Activated gamma-delta T cell treated with anti-CD3 and anti-CD28 coated beads, Interleukin-2, amount 50 U/mL, for 16 hours (primary cell): ENCODE results near the gene AATK.

ENCODE experiments used
- DNase-seq: peaks from one replicate; pipeline ENCODE4 v3.0.0-alpha.2; 2020; ENCODE audit warnings: low read depth

Gene AATK

DNA sequence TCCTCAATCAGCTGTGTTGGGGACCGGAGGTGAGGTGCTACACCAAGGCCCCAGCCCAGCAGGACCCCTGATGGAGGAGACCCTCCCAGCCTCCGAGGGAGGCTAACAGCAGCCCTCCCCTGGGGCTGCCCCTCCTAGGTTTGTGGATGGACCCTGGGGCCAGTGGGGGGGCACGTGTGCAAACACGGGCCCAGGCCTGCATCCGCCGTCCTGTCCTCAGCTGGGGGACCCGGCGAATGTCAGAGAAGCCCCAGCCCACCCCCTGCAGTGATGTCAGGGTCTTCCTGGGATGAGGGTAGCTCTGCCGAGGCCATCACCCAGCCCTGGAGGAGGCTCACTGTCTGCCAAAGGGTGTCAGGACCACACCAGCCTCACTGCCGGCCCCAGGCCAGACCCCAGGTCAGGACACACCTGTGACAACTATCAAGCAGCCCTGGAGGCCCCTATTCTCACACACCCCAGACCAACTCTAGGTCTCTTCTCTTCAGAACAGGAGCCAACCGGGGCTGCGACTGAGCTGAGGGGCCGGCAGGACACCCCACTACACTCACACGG lies 30.0 kb upstream of the AATK start:
- DNase-seq: no peak

DNA sequence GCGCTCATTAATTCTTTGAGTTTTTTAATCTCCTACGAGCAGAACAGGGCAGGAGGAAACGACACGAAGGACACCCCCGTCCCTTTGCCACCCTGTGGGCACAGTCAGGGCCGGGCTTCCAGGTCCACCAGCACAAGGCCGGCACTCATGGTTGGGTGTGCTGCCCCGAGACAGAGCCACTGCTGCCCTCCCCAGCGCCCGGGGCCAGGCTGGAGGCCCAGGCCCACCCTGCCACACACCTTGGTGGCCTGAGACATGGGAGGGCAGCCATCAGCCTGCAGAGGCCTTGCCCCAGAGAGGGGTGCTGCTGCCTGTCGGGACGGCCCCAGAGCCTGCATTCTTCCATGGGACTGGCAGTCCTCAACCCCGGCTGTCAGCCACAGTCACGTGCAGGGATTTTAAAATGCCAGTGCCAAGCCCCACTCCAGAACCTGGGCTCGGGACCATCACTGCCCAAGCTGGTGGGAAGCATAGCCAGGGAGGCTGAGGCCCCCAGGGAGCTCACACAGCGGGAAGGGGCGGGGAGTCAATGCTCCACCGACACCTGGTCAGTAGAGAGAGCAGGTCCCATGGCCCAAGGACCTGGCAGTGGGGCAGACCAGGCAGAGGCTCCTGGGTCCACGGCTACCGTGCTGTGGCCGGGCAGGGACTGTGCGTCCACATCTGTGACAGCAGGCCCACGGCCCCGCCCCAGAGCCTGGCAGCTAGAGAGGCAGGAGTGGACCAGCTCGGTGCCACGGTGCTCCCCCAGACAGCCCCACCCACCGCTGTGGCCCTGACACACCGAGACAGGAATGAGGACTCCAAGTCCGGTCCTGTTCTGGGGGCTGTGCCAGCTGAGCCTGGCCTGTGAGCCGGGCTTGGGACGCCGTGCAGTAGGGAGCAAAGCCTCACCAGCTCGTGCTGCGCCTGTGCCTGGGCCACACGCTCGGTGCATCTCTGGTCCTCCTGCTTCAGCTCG lies 29.2 kb upstream of the AATK start:
- no peak for DNase-seq

GRCh38 chr17:81194225-81194760 lies 28.3 kb upstream of the AATK start:
- DNase-seq: no peak

GRCh38 chr17:81193470-81194224 lies 27.6 kb upstream of the AATK start:
- DNase-seq: no peak

DNA sequence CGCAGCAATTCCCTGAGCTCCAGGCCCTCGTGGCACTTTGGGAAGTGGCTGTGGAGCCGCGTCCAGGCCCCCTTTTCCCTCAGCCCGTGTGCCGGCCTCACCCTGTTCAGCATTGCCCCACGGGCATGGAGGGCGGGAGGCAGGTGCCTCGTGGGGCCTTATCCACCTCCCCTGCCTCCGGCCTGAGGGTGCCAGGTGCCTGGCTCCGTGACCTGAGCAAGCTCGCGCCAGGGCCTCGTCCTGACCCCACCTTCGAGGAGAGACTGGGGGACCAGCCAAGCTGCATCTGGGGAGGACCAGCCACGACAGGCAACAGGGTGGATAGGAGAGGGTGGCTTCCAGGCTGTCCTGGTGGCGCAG lies 27.0 kb upstream of the AATK start:
- no peak for DNase-seq

DNA sequence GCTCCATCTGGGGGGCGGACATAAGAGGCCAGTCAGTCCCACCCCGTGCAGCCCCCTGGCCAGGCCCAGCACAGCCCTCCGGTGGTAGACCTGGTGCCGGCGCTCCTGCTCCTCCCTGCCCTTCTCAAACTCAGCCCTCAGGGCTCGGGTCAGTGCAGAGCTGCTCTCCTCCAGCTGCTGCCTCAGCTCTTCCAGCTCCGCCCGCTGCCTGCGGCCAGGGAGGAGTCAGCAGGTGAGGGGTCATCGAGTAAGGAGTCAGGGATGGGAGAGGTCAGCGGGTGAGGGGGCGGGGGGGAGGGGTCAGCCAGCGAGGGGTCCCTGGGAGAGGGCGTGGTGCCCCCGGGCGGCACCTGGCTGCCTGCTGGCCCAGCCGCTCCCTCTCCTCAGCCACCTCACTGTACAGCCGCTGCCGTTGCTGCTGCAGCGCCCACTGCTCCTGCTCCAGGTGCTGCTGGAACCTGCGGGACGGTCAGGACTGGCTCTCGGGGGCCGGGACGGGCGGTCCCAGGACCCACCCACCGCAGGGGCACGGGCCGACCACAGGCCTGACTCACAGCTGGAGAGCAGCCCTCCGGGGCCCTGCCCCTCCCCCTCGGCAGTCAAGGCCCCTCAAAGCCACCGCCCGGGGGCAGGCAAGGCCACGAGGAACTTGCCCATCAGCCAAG lies 26.5 kb upstream of the AATK start:
- DNase-seq: no peak

DNA sequence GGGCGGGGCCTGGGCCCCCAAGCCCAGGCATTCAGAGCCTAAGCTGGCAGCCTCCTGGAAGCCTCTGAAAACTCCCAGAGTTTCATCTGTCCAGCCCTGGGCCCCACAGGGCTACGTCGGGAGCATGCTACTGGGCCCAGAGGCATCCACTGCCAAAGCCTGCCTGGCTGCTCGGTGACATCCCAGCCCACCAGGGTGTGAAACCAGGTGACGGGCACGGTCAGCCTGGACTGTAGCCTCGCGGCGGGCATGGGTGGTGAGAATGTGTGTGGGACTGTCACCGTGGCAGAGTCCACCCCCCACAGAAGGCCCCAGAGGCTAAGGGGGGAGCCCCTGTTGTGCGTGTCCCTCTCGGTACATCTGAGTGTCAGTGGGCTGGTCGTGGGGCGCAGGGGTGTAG lies 25.6 kb upstream of the AATK start:
- DNase-seq: no peak

DNA sequence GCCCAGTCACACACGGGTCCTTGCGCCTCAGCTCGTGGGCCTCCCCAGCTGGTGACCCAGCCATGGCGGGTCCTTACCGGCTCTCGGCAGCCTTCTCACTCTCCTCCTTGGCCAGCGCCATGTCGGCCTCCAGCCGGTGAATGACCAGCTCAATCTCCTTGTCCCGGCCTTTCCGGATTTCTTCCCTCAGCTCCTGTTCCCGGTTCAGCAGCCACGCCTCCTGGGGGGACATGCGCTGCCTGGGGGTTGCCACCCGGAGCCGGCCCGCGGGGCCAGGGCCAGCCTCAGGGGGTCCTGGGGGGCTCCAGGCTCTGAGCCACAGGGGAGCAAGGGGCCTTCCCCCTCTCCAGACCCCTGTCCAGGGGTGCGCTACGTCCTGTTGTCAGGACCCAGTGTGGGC lies 25.1 kb upstream of the AATK start:
- DNase-seq: no peak

DNA sequence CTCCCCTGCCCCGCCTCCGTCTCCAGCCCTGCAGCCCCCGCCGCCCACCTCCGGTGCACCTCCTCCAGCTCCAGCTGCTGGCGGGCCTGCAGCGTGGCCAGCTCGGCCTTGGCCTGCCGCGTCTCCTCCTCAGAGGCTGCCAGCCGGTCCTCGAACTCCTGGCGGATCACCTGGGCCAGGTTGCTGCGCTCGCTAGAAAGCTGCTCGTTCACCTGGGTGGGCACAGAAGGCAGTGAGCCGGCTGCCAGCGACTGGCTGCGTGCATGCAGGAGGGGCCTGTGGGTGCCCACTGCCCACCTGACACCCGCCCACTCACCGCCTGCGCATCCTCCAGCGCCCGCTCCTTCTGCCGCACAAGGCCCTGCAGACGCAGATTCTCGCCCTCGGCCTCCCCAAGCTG lies 24.6 kb upstream of the AATK start:
- DNase-seq: no peak

- DNase-seq: no peak
Observed at GRCh38 chr17:81189670-81190530, 23.9 kb upstream of the AATK start.

- no peak for DNase-seq
Observed at GRCh38 chr17:81189016-81189415, 23.0 kb upstream of the AATK start.

- DNase-seq: no peak
Observed at GRCh38 chr17:81188491-81188840, 22.4 kb upstream of the AATK start.

DNA sequence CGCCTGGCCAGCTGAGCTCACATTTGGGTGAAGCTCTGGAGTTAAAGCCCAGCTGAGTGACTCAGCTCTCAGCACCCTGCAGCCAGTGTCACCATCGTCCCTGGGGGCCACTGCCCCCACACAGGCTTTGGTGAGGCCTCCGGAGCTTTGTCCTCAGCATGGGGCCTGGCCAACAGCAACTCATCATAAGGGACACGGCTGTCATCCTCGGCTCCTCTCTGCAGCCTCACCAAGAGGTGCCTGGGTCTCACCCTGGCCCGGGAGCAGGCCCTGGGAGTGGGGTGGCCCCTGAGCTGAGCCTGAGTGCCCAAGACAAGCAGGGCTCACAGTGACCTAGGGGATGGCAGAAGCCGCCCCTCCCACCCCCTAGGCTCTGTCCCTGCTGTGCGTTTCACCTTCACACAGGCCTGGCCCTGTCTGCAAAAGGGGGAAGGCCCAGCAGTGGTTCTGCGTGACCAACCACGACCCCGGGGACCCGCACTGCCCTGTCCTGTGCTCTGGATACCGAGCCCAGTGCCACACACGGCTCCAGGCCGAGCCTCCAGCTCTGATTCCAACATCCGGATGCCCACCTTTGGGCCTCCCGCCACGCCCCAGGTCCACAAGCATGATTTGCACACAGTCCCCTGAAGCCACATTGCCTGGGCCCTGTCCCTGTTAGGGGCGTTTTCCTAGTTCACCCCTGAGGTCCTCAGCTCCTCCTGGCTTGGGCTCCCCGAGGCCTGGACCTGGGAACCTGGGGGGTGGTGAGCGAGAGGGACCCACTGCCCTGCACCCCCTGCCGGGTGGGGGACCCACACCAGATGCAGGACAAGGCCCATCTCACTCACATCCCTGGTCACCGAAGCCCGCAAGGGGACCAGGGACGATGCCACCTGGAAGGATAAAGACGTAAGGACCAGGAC lies 21.8 kb upstream of the AATK start:
- no peak for DNase-seq

- no peak for DNase-seq
Observed at GRCh38 chr17:81187120-81187519, 21.1 kb upstream of the AATK start.

DNA sequence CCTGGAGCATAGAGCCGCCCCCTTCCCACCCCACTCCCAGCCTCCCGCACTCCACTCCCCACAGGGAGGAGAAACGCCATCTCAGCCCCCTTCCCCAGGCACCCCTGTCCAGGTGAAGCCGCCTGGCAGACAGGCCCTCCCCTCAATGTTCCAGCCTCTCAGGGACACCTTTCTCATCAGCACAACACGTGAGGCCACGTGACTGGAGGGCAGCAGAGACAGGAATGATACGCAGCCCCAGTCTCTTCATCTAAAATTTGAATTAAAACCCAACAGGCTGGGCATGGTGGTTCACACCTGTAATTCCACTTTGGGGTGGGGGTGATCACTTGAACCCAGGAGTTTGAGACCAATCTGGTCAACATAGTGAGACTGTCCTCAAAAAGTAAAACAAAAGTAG lies 20.2 kb upstream of the AATK start:
- no peak for DNase-seq

- DNase-seq: no peak
Observed at GRCh38 chr17:81184555-81184954, 18.5 kb upstream of the AATK start.

DNA sequence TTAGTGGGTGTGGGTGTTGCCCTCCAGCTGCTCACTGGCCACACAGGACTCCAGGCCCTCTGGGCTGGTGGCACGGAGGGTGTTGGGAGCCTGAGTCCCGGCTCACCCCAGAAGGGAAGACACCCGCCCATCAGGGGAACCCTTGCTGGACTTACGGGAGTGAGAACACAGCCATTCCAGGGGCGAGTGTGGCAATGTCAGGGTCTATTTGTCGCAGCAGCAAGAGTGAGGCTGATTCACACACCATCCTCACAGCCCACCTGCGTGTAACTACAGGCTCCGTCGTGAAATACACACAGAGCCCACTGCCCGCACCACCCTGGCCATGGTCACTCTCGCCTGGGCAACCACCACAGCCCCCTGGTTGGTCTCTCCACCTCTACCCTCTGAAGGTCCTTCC lies 17.8 kb upstream of the AATK start:
- no peak for DNase-seq

GRCh38 chr17:81183316-81183715 lies 17.3 kb upstream of the AATK start:
- no peak for DNase-seq

DNA sequence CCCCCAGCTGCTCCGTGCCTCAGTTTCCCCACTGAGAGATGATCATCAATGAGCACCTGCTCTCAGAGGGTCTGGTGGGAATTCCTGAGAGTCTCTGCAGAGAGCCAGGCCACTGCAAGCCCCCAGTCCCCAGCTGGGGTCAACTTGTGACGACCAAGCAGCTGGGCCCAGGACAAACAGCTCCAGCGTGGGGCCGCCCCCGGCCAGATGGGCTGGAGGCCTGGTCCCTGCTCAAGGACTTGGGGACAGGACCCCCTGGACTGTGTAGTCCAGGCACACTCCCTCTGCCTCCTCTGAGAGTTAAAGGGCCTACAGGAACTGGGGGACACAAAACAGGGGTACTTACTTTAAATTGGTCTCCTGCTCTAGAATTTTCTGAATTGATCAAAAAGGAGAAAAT lies 16.6 kb upstream of the AATK start:
- DNase-seq: no peak

- DNase-seq: no peak
Observed at GRCh38 chr17:81181811-81182185, 15.8 kb upstream of the AATK start.
